Upper lobe of right lung (tissue), 1 donor: Measurements from ENCODE around the gene LYPD8. TPM values are rescaled to one million over a fixed set of nuclear protein-coding genes. Genes with fewer than 3 reads are reported as not detected.

Experiments used
- ATAC-seq: fragments of 200-7000 bp; cut with Tn5 transposase; one replicate; pipeline ENCODE4 v1.9.1; 2020; ENCODE audit warnings: mild to moderate bottlenecking, moderate library complexity
- DNase-seq: peaks from one replicate; pipeline ENCODE4 v3.0.0-alpha.2; 2020
- H3K27ac ChIP-seq: fragments of 200-600 bp; one replicate; pipeline ENCODE4 v1.8.0; 2022
- H3K27me3 ChIP-seq: fragments of 200-600 bp; one replicate; pipeline ENCODE4 v1.8.0; 2022; ENCODE audit warnings: mild to moderate bottlenecking
- H3K36me3 ChIP-seq: fragments of 200-600 bp; one replicate; pipeline ENCODE4 v1.8.0; 2022
- H3K4me1 ChIP-seq: fragments of 200-600 bp; one replicate; pipeline ENCODE4 v1.8.0; 2022
- H3K4me3 ChIP-seq: fragments of 200-600 bp; one replicate; pipeline ENCODE4 v1.8.0; 2022; ENCODE audit warnings: mild to moderate bottlenecking
- H3K9me3 ChIP-seq: fragments of 200-600 bp; one replicate; pipeline ENCODE4 v1.8.0; 2022
- CTCF ChIP-seq: fragments of 200-600 bp; IDR thresholded peaks from one replicate; pipeline ENCODE4 v1.8.0; 2022; ENCODE audit warnings: antibody characterized with exemption
- intact Hi-C: fragments of 100-400 bp; cut with DNase I; formaldehyde crosslinking; loops from one replicate; pipeline ENCODE4 v1.11.0; 2022
- total RNA-seq: library from RNA; stranded (reverse); fragmentation: NEBNext Ultra II Directional; extraction: Animal tissue kit (Norgen Biotek cat#: 25700); gene quantifications from one replicate; pipeline ENCODE4 v1.2.1, GENCODE V29; 2021
- donor health status: DM: no; HTN: yes; CAD: no; lungs with severe emphysema.

Gene LYPD8
- total RNA-seq, 1 donor from 2014 or later, result not detected

- H3K27ac ChIP-seq, result no peak overlapping the region
- H3K4me3 ChIP-seq, result no peak overlapping the region
- intact Hi-C loops, result no loop called here
- no peaks in the 10 kb centered on the region for H3K36me3 ChIP-seq
- H3K4me1 ChIP-seq, result no peaks in the 10 kb centered on the region
- no peaks in the 10 kb centered on the region for H3K9me3 ChIP-seq
- no peaks in the 10 kb centered on the region for H3K27me3 ChIP-seq
- DNase-seq (no peak), ATAC-seq (no peak)
- no peak for TF ChIP-seq CTCF
These were observed 592 bp upstream of the LYPD8 start for GRCh38 chr1:248756151-248756550.

GRCh38 chr1:248753708-248754280, 1.8 kb downstream of the LYPD8 start:
- no peak overlapping the region for H3K27ac ChIP-seq
- H3K4me3 ChIP-seq, result no peak overlapping the region
- H3K36me3 ChIP-seq, result no peaks in the 10 kb centered on the region
- no peak for ATAC-seq
- no peak for DNase-seq
- no peaks in the 10 kb centered on the region for H3K9me3 ChIP-seq
- intact Hi-C loops, result no loop called here
- H3K27me3 ChIP-seq, result no peaks in the 10 kb centered on the region
- no peaks in the 10 kb centered on the region for H3K4me1 ChIP-seq
- TF ChIP-seq CTCF, result no peak

GRCh38 chr1:248753029-248753594, 2.4 kb downstream of the LYPD8 start:
- TF ChIP-seq CTCF, result no peak
- Histone ChIP-seq H3K4me3 (no peak overlapping the region), H3K27me3 (no peaks in the 10 kb centered on the region), H3K9me3 (no peaks in the 10 kb centered on the region), H3K27ac (no peak overlapping the region), H3K36me3 (no peaks in the 10 kb centered on the region), H3K4me1 (no peaks in the 10 kb centered on the region)
- intact Hi-C loops, result no loop called here
- no peak for ATAC-seq
- no peak for DNase-seq

GRCh38 chr1:248752161-248753028, 3.2 kb downstream of the LYPD8 start:
- no peak overlapping the region for H3K4me3 ChIP-seq
- DNase-seq (peak; percentile 42), ATAC-seq (no peak)
- intact Hi-C loops, result no loop called here
- H3K36me3 ChIP-seq, result no peaks in the 10 kb centered on the region
- H3K4me1 ChIP-seq, result no peaks in the 10 kb centered on the region
- H3K9me3 ChIP-seq, result no peaks in the 10 kb centered on the region
- no peak overlapping the region for H3K27ac ChIP-seq
- no peaks in the 10 kb centered on the region for H3K27me3 ChIP-seq
- no peak for TF ChIP-seq CTCF

GRCh38 chr1:248751635-248752034, 3.9 kb downstream of the LYPD8 start:
- DNase-seq (no peak), ATAC-seq (no peak)
- Histone ChIP-seq H3K4me1 (no peaks in the 10 kb centered on the region), H3K27ac (no peak overlapping the region), H3K36me3 (no peaks in the 10 kb centered on the region), H3K9me3 (no peaks in the 10 kb centered on the region), H3K27me3 (no peaks in the 10 kb centered on the region), H3K4me3 (no peak overlapping the region)
- intact Hi-C loops, result no loop called here
- TF ChIP-seq CTCF, result no peak
